HG03095 (cell line): ENCODE results near the gene ADAM15.
A peak's percentile ranks its signal among the peaks of the same experiment; 100 is the strongest.

Source experiments
- ATAC-seq: cut with Tn5 transposase; IDR thresholded peaks from one replicate; pipeline ENCODE4 v1.9.1; 2021; ENCODE audit warnings: moderate library complexity; ENCODE audit not compliant: unreplicated experiment

ADAM15 gene

DNA sequence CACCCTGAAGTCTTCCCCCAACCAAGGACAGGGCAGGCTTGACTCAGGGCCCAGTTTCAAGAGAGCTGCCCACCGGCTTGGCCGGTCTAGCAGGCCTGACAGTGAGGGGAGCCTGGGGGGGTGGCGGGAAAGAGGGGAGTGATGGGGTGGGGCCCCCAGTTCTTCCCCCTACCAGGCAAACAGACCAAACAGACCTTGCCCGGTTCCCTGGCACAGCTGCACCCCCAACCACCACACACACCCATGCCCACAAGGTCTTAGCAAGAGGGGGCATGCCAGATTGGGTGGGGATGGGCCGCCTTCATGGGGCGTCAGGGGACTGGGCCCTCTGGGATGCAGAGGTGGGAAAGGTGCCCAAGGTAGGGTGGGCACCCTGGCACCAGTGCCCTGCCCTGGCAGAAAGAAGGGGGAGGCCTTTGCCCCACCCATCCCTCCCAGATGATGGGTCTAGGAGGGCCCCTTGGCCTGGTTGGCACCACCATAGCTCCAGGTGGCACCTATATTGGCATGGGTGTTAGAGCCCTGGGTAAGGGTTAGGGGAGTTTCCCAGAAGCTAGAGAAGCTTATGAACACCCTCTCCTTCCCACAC is 39.6 kb upstream of the ADAM15 start:
- ATAC-seq, result no peak

DNA sequence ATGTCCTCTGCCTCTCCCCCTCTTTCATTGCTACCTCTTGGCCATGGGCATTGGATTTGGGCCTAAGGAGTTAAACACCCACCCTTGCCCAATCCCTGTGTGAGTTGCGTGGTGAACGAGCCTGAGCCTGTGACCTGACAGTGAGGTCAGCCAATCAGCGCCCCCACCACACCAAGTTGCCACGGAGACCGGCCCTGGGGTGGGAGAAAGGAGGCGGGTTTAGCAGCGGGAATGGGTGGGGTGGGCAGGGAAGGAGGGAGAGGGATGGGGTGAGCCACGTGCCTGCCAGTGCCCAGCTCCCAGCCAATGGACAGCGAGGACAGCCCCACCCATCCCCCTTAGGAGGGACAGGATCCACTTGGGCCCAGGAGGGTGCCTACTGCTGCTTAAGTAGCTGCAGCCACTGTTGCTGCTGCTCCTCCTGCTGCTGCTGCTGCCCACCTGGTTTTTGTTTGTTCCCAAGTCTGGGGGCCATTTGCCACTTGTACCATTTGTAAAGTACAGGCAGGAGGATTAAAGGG is 39.0 kb upstream of the ADAM15 start:
- ATAC-seq, result no peak

DNA sequence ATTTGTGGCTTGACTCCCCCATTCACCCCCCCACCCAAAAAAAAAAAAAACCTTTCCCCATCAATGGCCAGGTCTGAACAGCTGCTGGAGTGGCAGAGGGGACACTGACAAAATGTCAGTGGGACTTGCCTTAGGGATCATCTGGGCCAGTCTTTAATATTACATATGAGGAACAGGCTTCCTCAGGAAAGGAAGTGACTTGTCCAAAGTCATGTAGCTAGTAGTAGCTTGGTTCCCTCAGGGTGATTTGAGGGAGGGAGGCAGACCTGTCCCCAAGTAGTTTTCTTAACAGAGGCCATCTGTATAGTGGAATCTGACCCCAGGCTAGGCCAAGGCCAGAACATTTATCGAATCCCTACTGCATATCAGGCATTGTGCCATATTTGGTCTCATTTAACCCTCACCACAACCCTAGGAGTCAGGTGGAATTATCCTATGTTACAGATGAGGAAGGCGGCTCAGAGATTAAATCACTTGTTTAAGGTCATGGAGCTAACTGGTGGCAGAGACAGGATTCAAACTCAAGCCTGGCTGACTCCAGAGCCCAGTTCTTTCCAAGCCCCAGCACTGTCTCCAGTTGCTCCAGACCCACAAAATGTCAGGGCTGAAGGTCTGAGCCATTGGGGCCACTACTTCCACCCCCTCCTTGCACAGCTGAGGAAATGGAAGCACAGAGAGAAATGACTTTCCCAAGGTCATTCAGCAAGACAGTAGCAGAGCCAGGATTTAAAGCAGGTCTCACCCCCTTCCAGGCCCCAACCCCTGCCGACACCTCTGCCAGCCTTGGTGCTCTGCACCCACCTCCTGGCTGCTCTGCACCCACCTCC is 38.1 kb upstream of the ADAM15 start:
- no peak for ATAC-seq

DNA sequence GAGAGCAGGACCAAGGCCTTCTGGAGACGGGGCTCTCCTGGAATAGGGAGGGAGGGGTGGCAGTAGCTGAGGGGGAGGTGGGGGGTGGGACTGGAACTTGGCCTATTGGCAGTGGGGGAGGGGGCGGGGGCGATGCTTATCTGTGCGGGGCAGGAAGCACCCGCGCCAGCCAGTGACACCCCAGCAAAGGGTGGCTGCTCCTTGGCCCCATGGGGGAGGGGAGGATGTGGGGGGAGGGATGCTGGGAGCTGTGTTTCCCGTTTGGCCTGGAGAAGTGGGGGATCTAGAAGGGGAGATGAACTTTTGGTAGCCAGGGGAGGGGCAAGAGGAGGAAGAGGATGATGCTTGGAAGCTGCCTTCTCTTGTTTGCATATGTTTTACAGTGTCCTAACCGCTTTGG is 37.5 kb upstream of the ADAM15 start:
- ATAC-seq, result no peak

- ATAC-seq, result no peak
Measured at GRCh38 chr1:155014709-155015508, 36.2 kb upstream of the ADAM15 start.

DNA sequence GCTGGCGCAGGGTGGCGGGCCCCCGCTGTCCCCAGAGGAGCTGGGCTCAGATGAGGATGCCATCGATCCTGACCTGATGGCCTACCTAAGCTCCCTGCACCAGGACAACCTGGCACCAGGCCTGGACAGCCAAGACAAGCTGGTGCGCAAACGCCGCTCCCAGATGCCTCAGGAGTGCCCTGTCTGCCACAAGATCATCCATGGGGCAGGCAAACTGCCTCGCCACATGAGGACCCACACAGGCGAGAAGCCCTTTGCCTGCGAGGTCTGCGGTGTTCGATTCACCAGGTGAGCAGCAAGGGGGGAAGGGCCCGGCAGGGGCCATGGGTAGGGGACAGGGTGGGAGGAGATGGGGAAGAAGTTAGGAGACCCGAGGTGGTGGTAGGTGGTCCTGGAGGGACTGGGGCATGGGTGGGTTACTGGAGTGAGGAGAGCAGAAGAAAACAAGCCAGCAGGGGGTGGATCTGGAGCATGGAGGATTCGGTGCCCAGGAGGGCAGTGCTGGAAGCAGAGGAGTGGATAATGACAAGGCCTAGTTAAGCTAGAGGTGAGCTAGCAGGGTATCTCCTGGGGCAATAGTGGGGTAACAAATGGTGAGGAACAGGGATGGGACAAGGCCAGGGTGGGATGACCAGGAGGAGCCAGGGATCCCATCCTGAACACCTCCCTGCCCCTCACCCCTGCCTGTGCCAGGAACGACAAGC is 35.4 kb upstream of the ADAM15 start:
- no peak for ATAC-seq

GRCh38 chr1:155016231-155016831 is 34.8 kb upstream of the ADAM15 start:
- ATAC-seq, result no peak

GRCh38 chr1:155017041-155017945 is 33.8 kb upstream of the ADAM15 start:
- ATAC-seq, result peak; percentile 52

- ATAC-seq, result no peak
Measured at GRCh38 chr1:155017946-155018316, 33.2 kb upstream of the ADAM15 start.

- ATAC-seq, result no peak
Measured at GRCh38 chr1:155018617-155019348, 32.3 kb upstream of the ADAM15 start.

- no peak for ATAC-seq
Measured at GRCh38 chr1:155019377-155020245, 31.5 kb upstream of the ADAM15 start.

DNA sequence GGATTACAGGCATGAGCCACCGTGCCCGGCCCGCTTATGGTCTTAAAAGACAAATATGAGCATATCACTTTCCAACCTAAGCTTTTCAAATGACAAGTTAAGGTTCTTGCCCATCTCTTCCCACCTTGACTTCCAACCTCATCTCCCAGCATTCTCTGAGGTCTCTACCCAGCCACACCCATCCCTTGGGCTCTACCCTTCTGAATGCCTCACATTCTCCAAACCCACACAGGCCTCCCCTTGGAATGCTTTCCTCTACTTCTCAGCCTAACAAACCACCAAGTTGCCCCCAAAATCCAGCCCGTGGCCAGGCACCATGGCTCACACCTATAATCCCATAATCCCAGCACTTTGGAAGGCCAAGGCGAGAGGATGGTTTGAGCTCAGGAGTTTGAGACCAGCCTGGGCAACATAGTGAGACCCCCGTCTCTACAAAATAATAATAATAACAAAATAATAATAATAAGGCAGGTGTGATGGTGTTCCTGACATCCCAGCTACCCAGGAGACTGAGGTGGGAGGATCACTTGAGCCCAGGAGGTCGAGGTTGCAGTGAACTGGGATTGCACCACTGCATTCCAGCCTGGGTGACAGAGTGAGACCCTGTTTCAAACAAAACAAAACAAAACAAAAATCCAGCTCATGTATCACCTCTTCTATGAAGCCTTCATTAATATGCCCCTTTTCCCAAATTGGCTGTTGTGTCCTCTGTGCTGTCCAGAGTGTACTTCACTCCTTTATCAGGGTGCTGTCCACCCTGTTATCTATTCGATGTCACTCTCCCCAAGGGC is 28.8 kb upstream of the ADAM15 start:
- ATAC-seq, result no peak

DNA sequence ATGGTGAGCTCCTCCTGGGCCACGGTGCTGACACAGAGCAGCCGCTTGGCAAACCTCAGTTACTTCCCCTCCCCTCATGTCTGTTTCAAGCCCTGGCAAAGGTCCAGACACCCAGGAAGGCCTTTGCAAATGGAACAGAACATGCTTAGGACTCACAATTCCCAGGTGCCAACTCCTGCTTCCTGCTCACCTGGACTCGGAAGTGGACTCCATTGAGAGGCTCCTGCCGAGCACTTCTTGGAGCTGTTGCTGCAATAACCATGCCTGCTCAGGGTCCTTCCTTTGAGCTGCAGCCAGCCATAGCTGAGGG is 28.2 kb upstream of the ADAM15 start:
- ATAC-seq, result no peak

GRCh38 chr1:155023627-155024026 is 27.5 kb upstream of the ADAM15 start:
- ATAC-seq, result no peak

GRCh38 chr1:155024315-155024714 is 26.8 kb upstream of the ADAM15 start:
- ATAC-seq, result no peak

- no peak for ATAC-seq
Measured at GRCh38 chr1:155026154-155026553, 25.0 kb upstream of the ADAM15 start.

- no peak for ATAC-seq
Measured at GRCh38 chr1:155026588-155026987, 24.5 kb upstream of the ADAM15 start.
